IMR-90 (cell line): ENCODE data around the gene PNPLA5. TPM values are rescaled to one million over a fixed set of nuclear protein-coding genes. Genes with fewer than 3 reads are reported as not detected.

ENCODE experiments used
- ATAC-seq: fragments of 200-7000 bp; cut with Tn5 transposase; 2 replicates; pipeline ENCODE4 v1.9.1; 2020; ENCODE audit warnings: low read depth, mild to moderate bottlenecking, moderate library complexity
- BruUV-seq: library from RNA; stranded (reverse); fragments of 400-500 nt; replicated peaks from 2 replicates; lab custom pipeline; 2021; lab: Mats Ljungman, UMichigan
- CTCF ChIA-PET: fragments of 300-600 bp; formaldehyde crosslinking; extraction: SDS; loops from one replicate; lab custom pipeline; 2021; ENCODE audit warnings: antibody characterized with exemption; lab: Yijun Ruan, JAX
- POLR2A ChIA-PET: fragments of 300-600 bp; sonication (Branson Sonifier 250); formaldehyde crosslinking; loops from one replicate; lab custom pipeline; 2022; ENCODE audit warnings: antibody characterized with exemption; ENCODE audit not compliant: unreplicated experiment; lab: Charles Lee
- DNase-seq: peaks from one replicate; pipeline ENCODE4 v3.0.0; 2013
- H2AFZ ChIP-seq: replicated peaks from 2 replicates; pipeline ENCODE3; 2013; ENCODE audit warnings: low read length, mild to moderate bottlenecking; ENCODE audit not compliant: poor library complexity
- H2AK5ac ChIP-seq: 2 replicates; pipeline ENCODE4 v1.6.1; 2013; ENCODE audit warnings: low read depth, low read length, inconsistent platforms
- H2AK9ac ChIP-seq: replicated peaks from 2 replicates; pipeline ENCODE3; 2013; ENCODE audit warnings: mild to moderate bottlenecking, low read depth, low read length, moderate library complexity; ENCODE audit not compliant: poor library complexity
- H2BK120ac ChIP-seq: 2 replicates; pipeline ENCODE4 v1.6.1; 2013; ENCODE audit warnings: low read depth, low read length, inconsistent platforms
- H2BK15ac ChIP-seq: 3 replicates; pipeline ENCODE4 v1.6.1; 2013; ENCODE audit warnings: low read depth, low read length, inconsistent platforms
- H2BK20ac ChIP-seq: 2 replicates; pipeline ENCODE4 v1.6.1; 2013; ENCODE audit warnings: low read depth, mild to moderate bottlenecking, inconsistent platforms, low read length, moderate library complexity
- H2BK5ac ChIP-seq: 2 replicates; pipeline ENCODE4 v1.6.1; 2013; ENCODE audit warnings: mild to moderate bottlenecking, low read depth, low read length, inconsistent platforms; ENCODE audit not compliant: poor library complexity, severe bottlenecking
- H3K14ac ChIP-seq: replicated peaks from 2 replicates; pipeline ENCODE4 v1.6.1; 2013; ENCODE audit warnings: low read depth, low read length, inconsistent platforms
- H3K18ac ChIP-seq: 2 replicates; pipeline ENCODE4 v1.6.1; 2013; ENCODE audit warnings: low read depth, low read length, control low read depth
- H3K23ac ChIP-seq: 2 replicates; pipeline ENCODE4 v1.6.1; 2013; ENCODE audit warnings: low read depth, low read length, inconsistent platforms
- H3K27ac ChIP-seq: 2 replicates; pipeline ENCODE4 v1.5.1; 2013; ENCODE audit warnings: mild to moderate bottlenecking, control low read depth, low read length; ENCODE audit not compliant: insufficient read depth
- H3K27me3 ChIP-seq: 2 replicates; pipeline ENCODE4 v1.6.1; 2013; ENCODE audit warnings: low read length; ENCODE audit not compliant: control insufficient read depth, insufficient read depth
- H3K36me3 ChIP-seq: 2 replicates; pipeline ENCODE4 v1.6.1; 2013; ENCODE audit warnings: low read length, mixed read lengths; ENCODE audit not compliant: control insufficient read depth, insufficient read depth
- H3K4ac ChIP-seq: 2 replicates; pipeline ENCODE4 v1.6.1; 2013; ENCODE audit warnings: low read depth, low read length, inconsistent platforms
- H3K4me1 ChIP-seq: 2 replicates; pipeline ENCODE4 v1.6.1; 2013; ENCODE audit warnings: low read length, mixed read lengths; ENCODE audit not compliant: control insufficient read depth, insufficient read depth
- H3K4me2 ChIP-seq: 2 replicates; pipeline ENCODE4 v1.6.1; 2013; ENCODE audit warnings: low read depth, mild to moderate bottlenecking, control low read depth, low read length, moderate library complexity
- H3K4me3 ChIP-seq: 2 replicates; pipeline ENCODE4 v1.5.1; 2013; ENCODE audit warnings: low read depth, mild to moderate bottlenecking, control low read depth, low read length, moderate library complexity; ENCODE audit not compliant: insufficient read depth
- H3K56ac ChIP-seq: 2 replicates; pipeline ENCODE4 v1.6.1; 2013; ENCODE audit warnings: low read length, inconsistent platforms; ENCODE audit not compliant: insufficient read depth; ENCODE audit errors: extremely low read depth
- H3K79me1 ChIP-seq, 2 experiments: 2 replicates each; pipeline ENCODE4 v1.6.1; 2013; ENCODE audit warnings: low read length in 2 of 2, inconsistent platforms in 1 of 2, low read depth in 1 of 2
- H3K9ac ChIP-seq: 2 replicates; pipeline ENCODE4 v1.6.1; 2013; ENCODE audit warnings: low read depth, low read length, control low read depth
- H3K9me1 ChIP-seq: 2 replicates; pipeline ENCODE4 v1.6.1; 2013; ENCODE audit warnings: low read length, inconsistent platforms; ENCODE audit not compliant: insufficient read depth
- H3K9me3 ChIP-seq: 2 replicates; pipeline ENCODE4 v1.6.1; 2013; ENCODE audit warnings: low read length; ENCODE audit not compliant: control insufficient read depth, insufficient read depth
- H4K20me1 ChIP-seq: 2 replicates; pipeline ENCODE4 v1.6.1; 2013; ENCODE audit warnings: low read length, inconsistent platforms; ENCODE audit not compliant: insufficient read depth
- H4K5ac ChIP-seq: 2 replicates; pipeline ENCODE4 v1.6.1; 2013; ENCODE audit warnings: mild to moderate bottlenecking, low read depth, low read length, control low read depth
- H4K8ac ChIP-seq, 2 experiments: 2 replicates each; pipeline ENCODE4 v1.6.1; 2013; ENCODE audit warnings: low read depth in 2 of 2, low read length in 2 of 2, control low read depth in 1 of 2, inconsistent platforms in 1 of 2
- H4K91ac ChIP-seq: 2 replicates; pipeline ENCODE4 v1.6.1; 2013; ENCODE audit warnings: low read depth, low read length, inconsistent platforms; ENCODE audit not compliant: insufficient read depth
- BHLHE40 ChIP-seq: fragments of 150-350 bp; IDR thresholded peaks from 2 replicates; pipeline ENCODE4 v1.6.1; 2016; ENCODE audit warnings: mild to moderate bottlenecking, low read depth, low read length
- CEBPB ChIP-seq: IDR thresholded peaks from 2 replicates; pipeline ENCODE4 v1.6.1; 2012; ENCODE audit warnings: low read depth, low read length, improper control_type of control experiment
- CHD1 ChIP-seq: IDR thresholded peaks from 2 replicates; pipeline ENCODE4 v1.6.1; 2012; ENCODE audit warnings: low read depth, low read length, improper control_type of control experiment
- CTCF ChIP-seq: conservative IDR thresholded peaks from 2 replicates; pipeline ENCODE4 v1.5.1; 2012; ENCODE audit warnings: mild to moderate bottlenecking, low read depth, low read length, improper control_type of control experiment
- ELK1 ChIP-seq: fragments of 150-350 bp; IDR thresholded peaks from 2 replicates; pipeline ENCODE4 v1.6.1; 2016; ENCODE audit warnings: low read depth, mild to moderate bottlenecking, low read length, moderate library complexity, borderline replicate concordance
- FOS ChIP-seq: fragments of 150-350 bp; IDR thresholded peaks from 2 replicates; pipeline ENCODE4 v1.6.1; 2016; ENCODE audit warnings: low read depth, low read length
- MAFK ChIP-seq: IDR thresholded peaks from 2 replicates; pipeline ENCODE4 v1.6.1; 2012; ENCODE audit warnings: low read depth, low read length, improper control_type of control experiment
- MAZ ChIP-seq: IDR thresholded peaks from 2 replicates; pipeline ENCODE4 v1.6.1; 2012; ENCODE audit warnings: low read depth, mild to moderate bottlenecking, low read length, improper control_type of control experiment, moderate library complexity, borderline replicate concordance
- MXI1 ChIP-seq: IDR thresholded peaks from 2 replicates; pipeline ENCODE4 v1.6.1; 2012; ENCODE audit warnings: low read depth, mild to moderate bottlenecking, low read length, moderate library complexity, borderline replicate concordance
- NFE2L2 ChIP-seq: fragments of 150-350 bp; IDR thresholded peaks from 2 replicates; pipeline ENCODE4 v1.6.1; 2016; ENCODE audit warnings: low read depth, mild to moderate bottlenecking, low read length
- POLR2A ChIP-seq: IDR thresholded peaks from 2 replicates; pipeline ENCODE4 v1.6.1; 2012; ENCODE audit warnings: mild to moderate bottlenecking, low read depth, low read length
- RFX5 ChIP-seq: IDR thresholded peaks from 2 replicates; pipeline ENCODE4 v1.8.0; 2012; ENCODE audit warnings: low read depth, mild to moderate bottlenecking, low read length, moderate library complexity
- SMC3 ChIP-seq: fragments of 150-350 bp; IDR thresholded peaks from 2 replicates; pipeline ENCODE4 v1.6.1; 2016; ENCODE audit warnings: low read depth, mild to moderate bottlenecking, antibody characterized with exemption, low read length, moderate library complexity
- WGBS, 2 experiments: methylation state at CpG; one replicate each; pipeline versions ENCODE4 v1.1.5 to v1.1.7; 2013; ENCODE audit warnings: missing lambda C conversion rate in 2 of 2; ENCODE audit not compliant: insufficient read length in 1 of 2; ENCODE audit errors: extremely low coverage in 2 of 2; 5-methylcytosine and 5-hydroxymethylcytosine counted together
- dilution Hi-C: fragments of 300-500 bp; cut with HindIII; formaldehyde crosslinking; loops from one replicate; pipeline ENCODE4 v1.14.3; 2018; ENCODE audit warnings: low sequenced_read_pairs; ENCODE audit not compliant: unreplicated experiment
- in situ Hi-C: fragments of 300-500 bp; cut with MboI; formaldehyde crosslinking; loops from 3 replicates; pipeline ENCODE4 v1.14.3; 2019; ENCODE audit warnings: low sequenced_read_pairs, inconsistent platforms, mixed read lengths
- intact Hi-C: fragments of 100-400 bp; cut with micrococcal nuclease; formaldehyde crosslinking; loops from 2 replicates; pipeline ENCODE4 v1.10.0; 2022
- polyA plus RNA-seq, 3 experiments: library from polyadenylated mRNA; depleted of rRNA; stranded (reverse); fragments of >200 nt; gene quantifications; 2 replicates each; pipeline ENCODE4 v1.2.3, GENCODE V29; 2012; ENCODE audit warnings: low replicate concordance in 1 of 3
- total RNA-seq: library from RNA; depleted of rRNA; stranded (reverse); fragments of >200 nt; gene quantifications from 2 replicates; pipeline ENCODE4 v1.2.3, GENCODE V29; 2012

PNPLA5 gene
- total and polyA plus RNA-seq, 2 of the 4 experiments (the other 2 are of a cell fraction), result 0.18 to 0.44 TPM

- H3K36me3 ChIP-seq, result no peaks in the 10 kb centered on the region
- ChIA-PET CTCF (no interaction called here), POLR2A (no interaction called here)
- peak overlapping the region; percentile 72 for H3K14ac ChIP-seq
- peak overlapping the region; percentile 15; the same call in 1 of the 2 replicates for H3K18ac ChIP-seq
- peak overlapping the region; percentile 46 for H3K23ac ChIP-seq
- no peaks in the 10 kb centered on the region for H3K27me3 ChIP-seq
- no peak for ATAC-seq
- peak overlapping the region; percentile 40 for H4K5ac ChIP-seq
- dilution Hi-C loops, result no loop called here
- H3K27ac ChIP-seq, result no peak overlapping the region; the same call in 1 of the 2 replicates
- peak overlapping the region; percentile 94 for H3K4ac ChIP-seq
- peak overlapping the region; percentile 97 to 98; a peak in 3 of 4 replicates for H4K8ac ChIP-seq
- H3K79me1 ChIP-seq, result peaks cover 0 to 23% of the 10 kb centered on the region in 2 experiments; a peak in 2 of 4 replicates
- peak overlapping the region; percentile 86 for H4K91ac ChIP-seq
- H3K56ac ChIP-seq, result no peak overlapping the region
- H3K9me3 ChIP-seq, result no peaks in the 10 kb centered on the region
- H4K20me1 ChIP-seq, result peaks cover 6% of the 10 kb centered on the region; the same call in 1 of the 2 replicates
- H2AFZ ChIP-seq, result peak overlapping the region; percentile 3
- no peak overlapping the region for H3K9ac ChIP-seq
- intact Hi-C loops, result no loop called here
- peaks cover 36% of the 10 kb centered on the region for H3K9me1 ChIP-seq
- peak overlapping the region; percentile 98; the same call in 2 of the 3 replicates for H2BK15ac ChIP-seq
- BruUV-seq, result no TSS peak
- H2BK120ac ChIP-seq, result peak overlapping the region; percentile 92
- TF ChIP-seq MAZ (no peak), BHLHE40 (no peak), NFE2L2 (no peak), MXI1 (no peak), CEBPB (no peak), ELK1 (no peak), CHD1 (no peak), POLR2A (no peak), RFX5 (no peak), CTCF (no peak), MAFK (no peak), SMC3 (no peak), FOS (no peak)
- peaks cover 34% of the 10 kb centered on the region for H3K4me1 ChIP-seq
- H3K4me2 ChIP-seq, result no peak overlapping the region
- peak overlapping the region; percentile 75 for H2BK20ac ChIP-seq
- no CpG with 5 or more reads among the region's 3 CpGs for WGBS, 2 experiments
- peak overlapping the region; percentile 80 for H2AK9ac ChIP-seq
- H2BK5ac ChIP-seq, result peak overlapping the region; percentile 52
- in situ Hi-C loops, result no loop called here
- H2AK5ac ChIP-seq, result peak overlapping the region; percentile 98
- H3K4me3 ChIP-seq, result no peak overlapping the region
- DNase-seq, result no peak
Measured at GRCh38 chr22:43922123-43922522, 30.3 kb upstream of the PNPLA5 start.
